Right forelimb (tissue), 1 donor: Measurements from ENCODE around the gene MTG1.
"Not testable (repeated sequence)": the region's sequence is repeated elsewhere in the genome, so short reads cannot be mapped to it uniquely, and the experiment has no call there.

Experiments used
- DNase-seq: peaks from one replicate; pipeline ENCODE4 v3.0.0-alpha.2; 2018

The MTG1 gene

DNA sequence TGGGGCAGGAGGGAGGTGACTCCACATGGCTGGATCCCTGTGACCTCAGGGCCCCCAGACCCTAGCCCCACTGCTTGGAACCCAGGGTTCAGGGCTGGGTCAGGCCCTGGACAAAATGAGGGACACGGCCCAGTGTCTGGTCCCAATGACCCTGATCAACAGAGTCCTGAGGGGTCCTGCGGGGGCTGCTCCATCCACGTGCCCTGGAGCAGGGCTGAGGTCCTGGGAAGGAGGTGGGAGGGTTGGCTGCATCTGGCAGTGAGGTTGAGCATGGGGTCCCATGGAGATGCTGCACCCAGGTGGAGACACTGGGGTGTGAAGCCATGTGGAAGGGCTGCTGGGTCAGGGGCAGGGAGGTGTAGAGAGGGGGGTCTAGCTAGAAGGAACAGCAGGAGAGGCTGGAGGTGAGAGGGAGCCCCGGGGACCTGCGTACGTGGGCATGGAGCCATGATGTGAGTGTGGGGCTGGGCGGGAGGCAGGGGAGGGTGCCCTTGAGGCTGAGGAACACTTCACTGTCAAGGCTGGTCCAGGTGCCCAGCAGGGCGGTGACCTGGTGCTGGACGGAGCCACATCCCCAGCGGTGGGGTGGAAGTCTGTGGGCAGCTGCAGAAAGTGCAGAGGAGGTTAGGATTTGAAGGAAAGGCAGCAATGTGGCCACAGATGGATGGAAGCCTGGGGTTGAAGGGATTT lies 60.4 kb downstream of the MTG1 start:
- no peak for DNase-seq

DNA sequence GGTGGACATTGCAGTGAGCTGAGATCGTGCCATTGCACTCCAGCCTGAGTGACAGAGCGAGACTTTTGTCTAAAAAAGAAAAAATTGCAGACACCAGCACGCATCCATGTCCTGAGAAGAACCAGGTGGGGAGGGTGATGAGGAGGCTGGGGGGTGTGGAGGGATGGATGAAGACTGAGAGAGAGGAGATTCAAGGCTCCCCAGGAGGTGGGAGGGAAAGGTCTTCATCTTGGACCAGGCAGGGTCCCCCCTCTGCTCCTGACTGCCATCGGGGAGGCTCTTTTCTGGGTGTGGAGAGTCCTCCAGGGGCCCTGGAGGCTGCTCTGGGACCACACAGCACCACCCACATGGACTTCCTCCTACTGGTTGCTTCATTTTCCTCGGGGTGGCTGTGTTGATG lies 61.2 kb downstream of the MTG1 start:
- DNase-seq: no peak

DNA sequence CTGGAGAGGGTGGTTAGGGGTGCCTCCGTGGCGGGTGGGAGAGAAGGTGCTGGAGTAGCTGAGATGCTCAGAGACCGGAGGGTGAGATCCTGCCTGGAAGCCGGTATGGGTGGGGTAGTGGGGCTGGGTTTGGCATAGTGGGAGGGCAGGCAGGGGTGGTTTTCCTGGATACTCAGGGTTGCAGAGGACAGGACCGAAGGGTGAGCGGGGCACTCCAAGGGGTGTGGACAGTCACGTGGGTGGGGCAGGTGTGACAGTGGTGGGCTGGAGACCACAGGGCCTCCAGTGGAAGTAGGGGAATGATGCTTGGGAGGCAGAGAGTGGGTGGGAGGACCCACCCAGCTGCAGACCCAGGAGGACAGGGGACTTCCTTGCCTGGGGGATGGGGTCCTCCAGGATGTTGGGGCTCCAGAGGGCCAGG lies 61.7 kb downstream of the MTG1 start:
- no peak for DNase-seq

DNA sequence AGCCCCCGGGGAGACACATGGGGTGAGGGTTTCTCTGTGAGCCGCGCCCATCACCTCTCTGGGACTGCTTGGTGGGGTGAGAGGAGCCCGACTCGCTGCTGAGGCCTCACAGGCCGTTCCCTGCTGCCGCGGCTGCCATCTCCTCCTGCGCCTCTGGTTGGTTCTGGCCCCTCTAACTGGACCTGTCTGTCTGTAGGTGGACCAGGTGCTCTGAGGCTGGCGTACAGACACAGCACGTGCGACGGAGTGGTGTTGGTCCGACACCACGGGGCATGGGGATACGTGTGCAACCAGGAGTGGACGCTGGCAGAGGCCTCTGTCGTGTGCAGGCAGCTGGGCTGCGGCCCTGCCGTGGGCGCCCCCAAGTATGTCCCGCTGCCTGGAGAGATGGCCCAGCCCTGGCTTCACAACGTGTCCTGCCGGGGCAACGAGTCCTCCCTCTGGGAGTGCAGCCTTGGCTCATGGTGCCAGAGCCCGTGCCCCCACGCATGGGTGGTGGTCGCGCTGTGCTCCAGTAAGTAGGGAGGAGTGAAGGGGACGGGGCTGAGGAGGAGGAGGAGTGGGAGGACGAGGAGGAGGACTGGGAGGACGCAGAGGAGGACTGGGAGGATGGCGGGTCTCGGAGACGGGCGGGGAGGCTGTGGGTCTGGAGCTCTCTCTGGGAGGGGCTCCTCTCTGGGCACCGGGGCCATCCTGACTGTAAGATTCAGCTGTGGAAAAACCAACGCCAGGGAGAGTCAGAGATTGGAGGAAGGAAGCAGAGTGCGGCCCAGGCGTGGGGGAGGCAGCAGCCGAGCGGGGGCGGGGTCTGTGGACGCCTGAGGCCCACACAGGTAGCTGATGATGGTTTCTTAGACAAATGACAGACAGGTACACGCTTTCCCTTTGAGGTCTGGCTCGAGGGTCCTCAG lies 62.3 kb downstream of the MTG1 start:
- no peak for DNase-seq

DNA sequence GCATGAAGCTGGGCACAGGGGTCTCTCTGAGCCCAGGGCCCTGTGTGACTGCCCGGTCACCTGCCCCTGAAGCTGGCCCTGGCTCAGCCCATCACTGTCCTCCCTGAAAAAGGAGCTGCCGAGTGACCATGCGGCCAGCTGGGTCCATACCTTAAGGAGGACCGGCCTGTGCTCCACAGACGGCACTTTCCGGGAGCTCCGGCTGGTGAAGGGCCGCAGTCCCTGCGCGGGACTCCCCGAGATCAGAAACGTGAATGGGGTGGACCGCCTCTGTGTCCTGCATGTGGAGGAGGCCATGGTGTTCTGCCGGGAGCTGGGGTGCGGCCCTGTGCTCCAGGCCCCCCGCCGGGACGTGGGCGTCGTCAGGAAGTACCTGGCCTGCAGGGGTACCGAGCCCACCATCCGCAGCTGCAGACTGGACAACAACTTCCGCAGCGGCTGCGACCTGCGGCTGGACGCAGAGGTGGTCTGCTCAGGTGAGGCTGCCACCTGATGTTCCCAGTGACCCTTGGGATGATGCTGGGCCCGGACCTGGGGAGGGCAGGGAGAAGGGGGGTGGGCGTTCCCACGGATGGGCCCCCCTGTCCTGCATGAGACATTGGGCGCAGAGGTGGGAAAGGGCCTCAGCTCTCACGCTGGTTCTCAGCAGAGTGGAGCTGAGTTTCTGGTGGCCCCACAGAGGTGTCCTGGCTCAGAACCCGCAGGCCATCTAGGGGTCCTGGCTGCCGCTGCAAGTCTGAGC lies 63.3 kb downstream of the MTG1 start:
- DNase-seq: no peak

DNA sequence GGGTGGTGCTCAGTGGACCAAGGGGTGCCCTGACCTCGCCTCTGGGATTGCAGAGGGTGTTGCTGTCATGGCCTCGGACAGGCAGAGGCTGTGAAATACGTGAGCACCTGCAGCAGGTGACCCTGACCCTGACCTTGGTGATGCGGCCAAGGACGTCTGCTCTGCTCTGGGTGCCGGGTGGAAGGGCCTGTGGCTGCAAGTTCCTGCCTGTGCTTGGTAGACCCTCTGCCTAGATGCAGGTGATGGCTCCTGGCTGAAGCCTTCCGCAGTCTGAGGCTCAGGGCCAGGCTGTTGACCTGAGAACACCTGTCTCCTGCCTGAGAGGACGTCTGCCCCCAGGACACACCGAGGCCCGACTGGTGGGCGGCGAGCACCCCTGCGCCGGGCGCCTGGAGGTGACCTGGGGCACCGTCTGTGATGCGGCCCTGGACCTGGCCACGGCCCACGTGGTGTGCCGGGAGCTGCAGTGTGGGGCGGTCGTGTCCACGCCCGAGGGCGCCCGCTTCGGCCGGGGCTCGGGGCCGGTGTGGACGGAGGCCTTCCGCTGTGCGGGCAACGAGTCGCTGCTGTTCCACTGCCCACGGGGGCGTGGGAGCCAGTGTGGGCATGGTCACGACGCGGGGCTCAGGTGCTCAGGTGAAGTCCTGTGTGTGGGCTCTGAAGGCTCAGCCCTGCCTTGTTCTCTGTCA lies 64.2 kb downstream of the MTG1 start:
- no peak for DNase-seq

DNA sequence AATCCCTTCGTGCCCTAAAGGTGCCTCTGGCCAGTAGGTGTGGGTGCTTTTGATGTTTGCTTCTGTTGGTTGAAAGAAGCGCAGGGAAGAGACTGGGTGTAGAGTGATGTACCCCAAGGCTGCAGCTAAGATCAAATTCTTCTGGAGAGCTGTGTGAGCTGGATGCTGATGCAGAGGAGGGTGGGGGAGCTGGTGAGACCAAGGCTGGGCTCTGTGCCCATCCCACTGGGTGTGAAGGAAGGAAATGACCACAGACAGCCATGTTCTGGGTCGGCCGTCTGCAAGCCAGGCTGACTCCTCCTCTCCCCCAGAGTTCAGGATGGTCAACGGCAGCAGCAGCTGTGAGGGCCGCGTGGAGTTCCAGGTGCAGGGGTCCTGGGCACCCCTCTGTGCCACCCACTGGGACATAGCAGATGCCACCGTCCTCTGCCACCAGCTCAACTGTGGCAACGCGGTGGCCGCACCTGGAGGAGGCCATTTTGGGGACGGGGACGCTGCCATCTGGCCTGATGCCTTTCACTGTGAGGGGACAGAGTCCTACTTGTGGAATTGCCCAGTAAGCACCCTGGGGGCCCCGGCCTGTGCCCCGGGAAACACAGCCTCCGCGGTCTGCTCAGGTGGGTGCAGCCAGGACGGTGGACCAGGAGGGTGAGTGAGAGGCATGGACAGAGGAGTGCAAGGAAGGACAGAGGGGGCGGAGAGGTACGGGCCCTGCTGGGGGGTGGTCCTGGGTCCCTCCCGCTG lies 64.9 kb downstream of the MTG1 start:
- no peak for DNase-seq

DNA sequence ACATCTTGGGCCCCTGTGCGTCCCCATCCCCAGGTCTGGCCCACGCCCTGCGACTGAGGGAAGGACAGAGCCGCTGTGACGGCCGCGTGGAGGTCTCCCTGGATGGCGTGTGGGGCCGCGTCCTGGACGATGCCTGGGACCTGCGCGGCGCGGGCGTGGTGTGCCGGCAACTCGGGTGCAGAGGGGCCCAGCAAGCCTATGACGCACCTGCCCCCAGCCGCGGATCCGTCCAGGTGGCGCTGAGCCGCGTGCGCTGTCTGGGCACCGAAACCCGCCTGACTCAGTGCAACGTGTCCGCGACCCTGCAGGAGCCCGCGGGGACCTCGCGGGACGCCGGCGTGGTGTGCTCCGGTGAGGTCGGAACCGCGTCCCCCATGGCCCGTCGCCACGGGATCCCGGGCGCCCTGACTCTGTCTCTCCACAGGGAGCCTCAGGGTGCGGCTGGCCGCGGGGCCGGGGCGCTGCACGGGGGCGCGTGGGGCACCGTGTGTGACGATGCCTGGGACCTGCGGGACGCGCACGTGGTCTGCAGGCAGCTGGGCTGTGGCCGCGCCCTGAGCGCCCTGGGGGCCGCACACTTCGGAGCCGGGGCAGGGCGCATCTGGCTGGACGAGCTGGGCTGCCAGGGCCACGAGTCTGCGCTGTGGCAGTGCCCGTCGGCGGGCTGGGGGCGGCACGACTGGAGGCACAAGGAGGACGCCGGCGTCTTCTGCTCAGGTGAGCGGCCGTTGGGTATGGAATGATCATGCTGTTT lies 65.7 kb downstream of the MTG1 start:
- no peak for DNase-seq

DNA sequence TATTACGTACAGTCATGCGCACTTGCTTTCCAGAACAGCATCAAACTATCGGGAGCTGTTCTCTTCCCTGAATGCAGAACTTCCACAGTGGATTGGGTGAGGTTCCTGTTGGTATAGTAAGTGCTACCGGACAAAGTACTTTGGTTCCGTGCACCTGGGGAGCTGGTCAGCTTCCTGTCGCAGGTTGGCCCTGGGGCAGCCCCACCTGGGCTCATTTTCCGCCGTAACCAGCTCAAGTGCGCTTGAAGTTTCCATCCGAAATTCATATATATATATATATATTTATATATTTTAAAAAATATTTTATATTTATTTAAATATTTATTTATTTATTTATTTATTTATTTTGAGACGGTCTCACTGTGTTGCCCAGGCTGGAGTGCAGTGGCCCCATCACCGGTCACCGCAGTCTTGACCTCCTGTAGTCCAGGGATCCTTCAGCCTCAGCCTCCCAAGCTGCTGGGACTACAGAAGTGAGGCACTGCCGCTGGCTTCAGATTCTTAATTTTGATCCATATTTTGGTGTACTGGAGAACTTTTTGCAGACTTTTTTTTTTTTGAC lies 66.3 kb downstream of the MTG1 start:
- DNase-seq: no peak

DNA sequence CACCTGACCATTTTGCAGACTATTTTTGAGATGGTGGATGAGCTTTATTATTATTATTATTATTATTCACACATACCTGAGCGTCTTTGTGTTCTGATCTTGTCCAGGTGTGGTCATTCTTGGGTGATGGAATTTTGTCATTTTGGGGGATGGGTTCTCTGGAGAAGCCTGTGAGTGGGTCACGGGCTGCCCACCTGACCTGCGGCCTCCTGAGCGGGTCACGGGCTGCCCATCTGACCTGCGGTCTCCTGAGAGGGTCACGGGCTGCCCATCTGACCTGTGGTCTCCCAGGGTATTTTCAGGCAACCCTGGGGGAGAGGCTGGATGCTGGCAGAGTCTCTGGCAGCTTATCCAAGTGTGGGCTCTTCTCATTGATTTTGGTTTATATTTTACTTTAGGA lies 67.1 kb downstream of the MTG1 start:
- no peak for DNase-seq

DNA sequence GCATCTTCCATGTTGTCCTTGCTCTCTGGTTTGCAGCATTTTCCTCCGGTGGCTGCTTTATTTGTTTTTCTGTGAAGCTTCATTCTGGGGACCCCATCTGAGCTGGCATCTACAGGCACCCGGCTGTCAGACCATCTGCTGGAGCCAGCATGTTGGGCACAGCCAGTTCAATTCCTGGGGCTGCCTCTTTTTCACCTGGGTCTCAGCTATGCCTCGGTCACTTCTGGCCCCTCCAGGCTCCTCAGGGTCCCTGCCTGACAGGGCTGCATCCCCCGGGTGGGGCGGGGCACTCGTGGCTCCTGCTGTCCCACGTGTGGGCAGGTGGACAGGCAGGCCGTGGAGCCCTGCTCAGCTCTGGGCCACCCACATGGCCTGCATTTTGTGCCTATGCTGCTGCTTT lies 67.9 kb downstream of the MTG1 start:
- no peak for DNase-seq

DNA sequence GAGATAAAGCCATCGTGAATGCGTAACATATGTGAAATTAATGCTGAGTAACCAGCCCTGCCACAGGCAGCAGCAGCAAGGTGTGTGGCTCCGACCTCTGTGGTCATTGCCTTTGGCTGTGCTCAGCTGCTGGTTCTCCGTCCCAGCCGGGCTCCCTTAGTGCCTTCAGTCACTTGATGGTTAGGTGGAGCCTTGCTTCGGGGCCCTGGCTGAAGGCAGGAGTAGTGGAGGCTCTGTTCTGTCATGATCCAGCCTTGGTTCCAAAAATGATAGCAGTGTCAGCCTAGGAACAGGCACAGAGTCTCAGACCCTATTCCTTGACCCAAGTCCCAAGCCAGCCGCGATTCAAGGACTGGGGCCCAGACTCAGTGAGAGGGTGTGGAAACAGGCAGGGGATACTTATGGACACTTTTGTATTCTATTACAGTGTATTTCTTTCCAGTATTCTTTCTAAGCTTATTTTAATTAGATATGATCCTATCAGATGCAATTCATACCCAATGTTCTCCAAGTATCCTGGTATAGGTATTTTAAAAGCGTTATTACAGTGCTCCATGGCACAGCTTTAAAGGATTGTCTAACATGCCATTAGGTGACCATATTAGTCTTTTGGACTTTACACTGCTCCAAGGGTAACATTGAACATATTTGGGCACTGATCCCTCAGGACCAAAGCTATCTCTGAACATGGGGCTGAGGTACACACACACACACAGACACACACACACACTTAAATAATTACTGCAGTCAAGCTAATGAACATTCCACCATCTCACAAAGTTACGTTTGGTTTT lies 68.8 kb downstream of the MTG1 start:
- DNase-seq: no peak

DNA sequence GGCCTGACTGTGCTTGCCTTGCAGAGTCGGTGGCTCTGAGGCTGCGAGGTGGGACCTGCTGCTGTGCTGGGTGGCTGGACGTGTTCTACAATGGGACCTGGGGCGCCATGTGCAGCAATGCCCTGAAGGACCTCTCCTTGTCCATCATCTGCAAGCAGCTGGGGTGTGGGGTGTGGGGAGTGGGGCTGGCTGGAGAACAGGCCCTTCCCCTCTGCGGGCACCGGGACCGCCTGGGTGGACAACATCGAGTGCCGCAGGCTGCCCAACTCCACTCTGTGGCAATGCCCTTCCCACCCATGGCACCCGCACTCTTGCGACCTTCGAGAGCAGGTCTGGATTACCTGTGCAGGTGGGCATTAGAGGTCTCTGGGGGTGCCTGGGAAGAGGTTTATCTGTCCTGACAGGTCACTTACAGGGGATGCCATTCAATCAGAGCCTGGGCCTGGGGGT lies 70.7 kb downstream of the MTG1 start:
- DNase-seq: no peak

DNA sequence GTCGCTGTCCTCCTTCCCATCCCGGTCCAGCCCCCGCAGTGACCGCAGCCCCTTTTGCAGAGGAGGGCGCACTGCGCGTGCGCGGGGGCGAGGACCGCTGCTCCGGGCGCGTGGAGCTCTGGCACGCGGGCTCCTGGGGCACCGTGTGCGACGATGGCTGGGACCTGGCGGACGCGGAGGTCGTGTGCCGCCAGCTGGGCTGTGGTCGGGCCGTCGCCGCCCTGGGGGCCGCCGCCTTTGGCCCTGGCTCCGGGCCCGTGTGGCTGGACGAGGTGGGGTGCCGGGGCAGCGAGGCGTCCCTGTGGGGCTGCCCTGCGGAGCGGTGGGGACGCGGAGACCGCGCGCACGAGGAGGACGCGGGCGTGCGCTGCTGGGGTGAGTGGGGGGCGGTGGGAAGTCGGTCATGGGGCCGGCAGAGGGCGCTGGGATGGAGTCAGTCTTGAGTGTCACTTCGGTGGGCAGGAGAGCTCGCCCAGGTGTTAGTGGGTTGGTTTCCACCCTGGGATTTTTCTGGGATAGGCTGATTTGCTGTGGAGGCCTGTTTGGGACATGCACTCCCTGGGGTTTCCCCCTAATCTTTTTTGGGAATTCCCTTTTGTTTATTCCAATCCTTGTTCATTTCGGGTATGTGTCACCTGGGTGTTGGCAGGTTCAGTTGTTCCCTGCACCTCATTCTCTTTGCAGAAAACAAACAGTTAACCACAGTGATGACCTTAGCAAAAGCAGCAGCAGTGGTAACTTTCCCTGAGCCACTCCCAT lies 71.4 kb downstream of the MTG1 start:
- DNase-seq: no peak

DNA sequence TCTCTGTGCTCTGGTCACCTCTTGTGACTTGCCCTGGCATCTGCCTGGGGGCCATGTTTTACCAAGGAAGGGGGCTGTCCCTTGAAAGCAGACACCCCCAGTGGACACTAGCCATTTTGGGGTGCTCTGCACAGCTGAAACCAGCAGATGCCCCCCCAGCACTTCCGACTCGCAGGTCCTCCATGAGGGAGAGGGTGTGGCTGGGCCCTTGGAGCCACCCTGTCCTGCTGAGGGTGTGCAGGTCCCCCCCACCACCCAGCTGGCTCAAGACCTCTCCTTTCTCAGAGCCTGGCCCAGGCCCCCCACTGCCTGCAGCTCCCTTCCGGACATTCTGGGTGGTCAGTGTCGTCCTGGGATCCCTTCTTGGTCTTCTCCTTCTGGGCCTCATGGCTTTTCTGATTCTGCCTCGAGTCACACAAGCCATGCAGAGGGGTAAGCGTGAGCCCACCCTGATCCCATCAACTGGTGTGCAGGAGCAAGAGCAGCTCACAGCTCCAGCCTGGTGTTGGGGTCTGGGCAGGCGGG lies 72.1 kb downstream of the MTG1 start:
- no peak for DNase-seq

DNA sequence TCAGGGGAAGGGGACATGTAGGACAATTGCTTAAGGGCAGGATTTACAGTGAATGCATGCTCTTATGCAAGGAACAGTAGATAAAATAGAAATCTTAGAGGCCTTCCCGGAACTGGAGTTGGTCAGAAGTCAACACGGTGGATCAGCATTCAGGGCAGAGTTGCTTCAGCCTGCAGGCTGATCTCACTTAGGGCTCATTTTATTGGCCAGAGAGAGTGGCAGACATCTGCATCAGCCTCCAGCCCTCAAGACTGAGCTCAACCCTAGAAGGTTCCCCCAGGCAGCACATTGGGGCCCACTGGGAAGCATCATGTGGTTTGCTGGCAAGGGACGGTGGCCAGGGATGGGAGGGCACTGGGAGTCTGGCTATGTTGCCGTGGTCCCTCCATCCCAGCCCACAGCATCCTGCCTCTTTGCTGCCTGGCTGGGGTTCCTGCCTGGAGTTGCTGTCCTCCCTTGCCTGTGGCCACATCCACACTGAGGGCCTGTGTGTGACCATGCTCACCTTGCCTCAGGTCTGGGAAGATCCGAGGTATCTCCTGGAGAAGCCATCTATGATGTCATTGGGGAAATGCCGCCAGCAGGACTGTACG lies 72.8 kb downstream of the MTG1 start:
- no peak for DNase-seq

DNA sequence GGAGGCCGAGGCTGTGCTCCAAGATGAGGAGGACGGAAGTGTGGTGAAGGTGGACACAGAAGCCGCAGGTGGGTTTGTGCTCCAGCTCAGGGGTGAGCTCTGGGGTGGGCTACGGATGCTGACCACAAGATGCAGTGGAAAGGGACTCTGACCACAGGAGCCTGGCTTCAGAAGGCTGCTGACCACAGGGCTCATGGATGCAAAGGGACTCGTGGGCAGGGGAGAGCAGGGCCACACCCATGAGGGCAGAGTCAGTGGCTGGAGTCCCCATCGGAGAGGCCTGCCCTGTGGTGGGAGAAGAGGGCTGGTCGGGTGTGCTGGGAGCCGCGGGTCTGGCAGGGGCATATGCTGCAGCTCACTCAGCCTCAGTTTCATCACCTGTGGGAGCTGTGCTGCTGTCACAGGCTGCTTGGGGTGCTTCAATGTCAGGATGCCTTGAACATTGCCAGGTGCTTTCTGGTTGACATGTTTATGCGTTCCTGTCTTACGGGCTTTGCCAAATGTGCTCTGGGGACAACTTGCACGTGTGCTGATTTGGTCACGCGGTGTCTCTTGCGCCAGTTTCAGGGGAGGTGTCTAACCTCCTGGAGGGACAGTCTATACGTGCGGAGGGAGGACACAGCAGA lies 73.4 kb downstream of the MTG1 start:
- no peak for DNase-seq

DNA sequence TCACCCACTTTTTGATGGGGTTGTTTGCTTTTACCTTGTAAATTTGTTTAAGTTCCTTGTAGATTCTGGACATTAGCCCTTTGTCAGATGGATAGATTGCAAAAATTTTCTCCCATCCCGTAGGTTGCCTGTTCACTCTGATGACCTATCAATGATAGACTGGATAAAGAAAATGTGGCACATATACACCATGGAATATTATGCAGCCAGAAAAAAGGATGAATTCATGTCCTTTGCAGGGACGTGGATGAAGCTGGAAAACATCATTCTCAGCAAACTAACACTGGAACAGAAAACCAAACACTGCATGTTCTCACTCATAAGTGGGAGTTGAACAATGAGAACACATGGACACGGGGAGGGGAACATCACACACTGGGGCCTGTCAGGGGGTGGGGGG lies 75.2 kb downstream of the MTG1 start:
- not testable (repeated sequence) for DNase-seq
